HT1080 (cell line): ENCODE data around the gene LMBR1L. TPM values are rescaled to one million over a fixed set of nuclear protein-coding genes. Genes with fewer than 3 reads are reported as not detected.
"Not testable (repeated sequence)": the region's sequence is repeated elsewhere in the genome, so short reads cannot be mapped to it uniquely, and the experiment has no call there.

Experiments
- DNase-seq: peaks from one replicate; pipeline ENCODE4 v3.0.0-alpha.2; 2015; ENCODE audit warnings: low read depth
- polyA plus RNA-seq, 2 experiments: library from polyadenylated mRNA; depleted of rRNA; stranded (reverse); fragments of >200 nt; gene quantifications; 2 replicates each; pipeline ENCODE4 v1.2.3, GENCODE V29; 2015
- total RNA-seq: library from RNA; depleted of rRNA; stranded (reverse); fragments of >200 nt; shearing (Covaris generic); gene quantifications from 2 replicates; pipeline ENCODE4 v1.2.3, GENCODE V29; 2014; rRNA removed

Gene LMBR1L, protein sequence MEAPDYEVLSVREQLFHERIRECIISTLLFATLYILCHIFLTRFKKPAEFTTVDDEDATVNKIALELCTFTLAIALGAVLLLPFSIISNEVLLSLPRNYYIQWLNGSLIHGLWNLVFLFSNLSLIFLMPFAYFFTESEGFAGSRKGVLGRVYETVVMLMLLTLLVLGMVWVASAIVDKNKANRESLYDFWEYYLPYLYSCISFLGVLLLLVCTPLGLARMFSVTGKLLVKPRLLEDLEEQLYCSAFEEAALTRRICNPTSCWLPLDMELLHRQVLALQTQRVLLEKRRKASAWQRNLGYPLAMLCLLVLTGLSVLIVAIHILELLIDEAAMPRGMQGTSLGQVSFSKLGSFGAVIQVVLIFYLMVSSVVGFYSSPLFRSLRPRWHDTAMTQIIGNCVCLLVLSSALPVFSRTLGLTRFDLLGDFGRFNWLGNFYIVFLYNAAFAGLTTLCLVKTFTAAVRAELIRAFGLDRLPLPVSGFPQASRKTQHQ
- 28.2 and 32.8 TPM in 2 replicates for total RNA-seq
- polyA plus RNA-seq (2015; cell fraction: cytosol; rRNA removed): 20.3 and 26.6 TPM in 2 replicates
- polyA plus RNA-seq (2015; cell fraction: nucleus; rRNA removed): 112 and 118 TPM in 2 replicates

DNA sequence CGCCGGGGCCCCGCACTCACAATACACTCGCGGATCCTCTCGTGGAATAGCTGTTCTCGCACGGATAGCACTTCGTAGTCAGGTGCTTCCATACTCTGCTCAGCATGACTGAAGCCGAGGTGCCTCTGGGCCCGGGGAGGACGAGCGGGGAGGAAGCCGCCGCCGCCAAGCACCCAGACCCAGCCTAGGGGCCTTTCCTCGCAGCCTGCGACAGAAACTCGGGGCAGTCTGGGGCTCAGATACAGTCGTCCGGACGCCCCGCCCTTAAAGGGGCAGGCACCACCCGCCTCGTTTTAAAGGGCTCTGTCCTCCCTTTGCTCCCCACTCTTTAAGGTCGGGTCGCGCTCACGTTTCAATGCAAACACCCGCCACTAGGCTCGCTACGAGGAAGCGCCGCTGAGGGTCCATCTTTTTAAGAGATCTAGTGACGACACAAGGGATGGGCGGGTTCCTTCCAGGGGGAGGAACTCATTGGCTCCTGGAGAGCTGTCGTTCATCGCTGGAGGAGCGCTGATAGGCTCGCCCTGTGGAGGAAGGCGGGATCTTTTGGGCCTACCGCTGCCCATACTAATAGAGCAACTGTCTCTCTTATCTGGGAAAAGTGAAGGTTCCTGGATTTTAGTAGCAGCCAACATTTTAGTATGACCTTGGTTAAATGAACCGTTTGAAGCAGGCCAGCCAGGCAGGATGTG lies at the start of gene LMBR1L:
TSS of gene LMBR1L (minus strand) at position 384 of the 692 bp plus-strand sequence. CDS start at position 92, 292 bp downstream.
- DNase-seq: peak; percentile 98

GRCh38 chr12:49160399-49160798 lies 49.8 kb upstream of the LMBR1L start:
- DNase-seq: no peak

DNA sequence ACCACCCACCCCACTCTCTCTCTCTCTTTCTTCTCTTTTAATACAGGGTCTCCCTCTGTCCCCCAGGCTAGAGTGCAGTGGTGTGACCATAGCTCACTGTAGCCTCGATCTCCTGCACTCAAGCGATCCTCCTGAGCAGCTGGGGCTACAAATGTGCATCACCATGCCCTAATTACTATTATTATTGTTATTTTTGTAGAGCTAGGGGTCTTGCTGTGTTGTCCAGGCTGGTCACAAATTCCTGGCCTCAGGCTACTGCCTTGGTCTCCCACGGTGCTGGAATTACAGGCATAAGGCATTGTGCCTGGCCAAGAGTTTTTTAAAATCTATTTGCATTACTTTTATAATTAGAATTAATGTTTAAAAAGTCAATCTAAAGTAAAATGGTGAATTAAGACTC lies 43.6 kb upstream of the LMBR1L start:
- no peak for DNase-seq

GRCh38 chr12:49147384-49147783 lies 36.7 kb upstream of the LMBR1L start:
- no peak for DNase-seq

DNA sequence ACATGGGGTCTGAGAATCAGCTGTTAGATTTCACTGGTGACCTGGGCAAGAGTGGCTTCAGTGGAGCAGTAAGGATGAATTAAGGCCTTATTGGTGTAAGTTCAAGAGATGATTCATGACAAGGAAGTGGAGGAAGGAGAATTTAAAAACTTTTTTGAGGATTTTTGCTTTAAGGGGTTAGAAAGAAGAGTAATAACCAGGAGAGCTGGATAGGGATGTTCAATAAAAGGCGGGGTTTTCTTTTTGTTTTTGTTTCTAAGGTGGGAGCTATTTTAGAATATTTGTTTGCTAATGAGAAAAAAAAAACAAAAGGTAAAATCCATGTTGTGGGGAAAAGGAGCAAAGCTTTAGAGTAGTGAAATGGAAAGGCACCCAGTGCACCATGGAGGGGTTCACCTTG lies 35.8 kb upstream of the LMBR1L start:
- no peak for DNase-seq

- no peak for DNase-seq
Measured at GRCh38 chr12:49144384-49144783, 33.7 kb upstream of the LMBR1L start.

- no peak for DNase-seq
Measured at GRCh38 chr12:49138999-49139398, 28.4 kb upstream of the LMBR1L start.

DNA sequence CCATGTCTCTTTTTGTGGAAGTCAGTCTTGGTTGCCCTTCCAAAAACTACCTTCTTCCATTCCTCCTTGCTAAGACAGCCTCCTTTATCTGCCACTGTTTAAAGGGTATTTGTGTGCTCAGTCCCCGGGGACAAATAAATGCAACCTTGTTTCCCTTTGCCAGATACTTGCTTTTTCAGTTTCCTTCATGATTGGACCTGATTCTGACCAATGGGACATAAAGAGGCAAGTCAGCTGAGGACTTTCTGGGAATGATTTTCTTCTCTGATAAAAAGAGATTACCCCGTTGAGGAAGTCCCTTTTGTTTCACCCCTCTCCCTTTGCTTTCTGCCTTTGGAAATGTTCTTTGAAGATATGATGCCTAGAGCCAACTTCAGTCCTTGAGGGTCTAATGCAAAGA lies 27.9 kb upstream of the LMBR1L start:
- no peak for DNase-seq

GRCh38 chr12:49137476-49137875 lies 26.8 kb upstream of the LMBR1L start:
- DNase-seq: no peak

DNA sequence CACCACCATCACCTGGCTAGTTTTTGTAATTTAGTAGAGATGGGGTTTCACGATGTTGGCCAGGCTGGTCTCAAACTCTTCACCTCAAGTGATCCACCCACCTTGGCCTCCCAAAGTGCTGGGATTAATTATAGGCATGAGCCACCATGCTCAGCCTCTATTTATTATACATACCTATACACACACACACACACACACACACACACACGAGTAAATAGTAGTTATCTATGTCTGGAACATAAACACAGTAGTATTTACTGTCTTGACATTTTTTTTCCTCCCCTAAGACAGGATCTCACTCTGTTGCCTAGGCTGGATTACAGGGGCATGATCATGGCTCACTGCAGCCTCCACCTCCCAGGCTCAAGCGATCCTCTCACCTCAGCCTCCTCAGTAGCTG lies 26.4 kb upstream of the LMBR1L start:
- DNase-seq: not testable (repeated sequence)

DNA sequence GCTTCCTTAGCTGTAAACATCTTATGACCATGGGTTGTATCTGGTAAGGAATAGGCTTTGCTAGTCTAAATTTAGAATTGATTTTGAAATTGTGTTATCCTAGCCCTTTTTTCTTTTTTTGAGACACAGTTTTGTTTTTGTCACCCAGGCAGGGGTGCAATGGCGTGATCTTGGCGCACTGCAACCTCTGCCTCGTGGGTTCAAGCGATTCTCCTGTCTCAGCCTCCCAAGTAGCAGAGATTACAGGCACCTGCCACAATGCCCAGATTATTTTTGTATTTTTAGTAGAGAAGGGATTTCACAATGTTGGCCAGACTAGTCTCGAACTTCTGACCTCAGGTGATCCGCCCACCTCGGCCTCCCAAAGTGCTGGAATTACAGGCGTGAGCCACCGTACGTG lies 22.9 kb upstream of the LMBR1L start:
- no peak for DNase-seq

GRCh38 chr12:49133014-49133413 lies 22.4 kb upstream of the LMBR1L start:
- DNase-seq: no peak

- peak; percentile 38 for DNase-seq
Measured at GRCh38 chr12:49131894-49132461, 21.3 kb upstream of the LMBR1L start.

GRCh38 chr12:49131051-49131893 lies 20.6 kb upstream of the LMBR1L start, which contains the start of gene TUBA1B:
TSS of gene TUBA1B (minus strand) at chr12:49131395. CDS start at chr12:49131300, 95 bp downstream.
- DNase-seq: peak; percentile 79

- peak; percentile 93 for DNase-seq
Measured at GRCh38 chr12:49130151-49131050, 19.8 kb upstream of the LMBR1L start.

DNA sequence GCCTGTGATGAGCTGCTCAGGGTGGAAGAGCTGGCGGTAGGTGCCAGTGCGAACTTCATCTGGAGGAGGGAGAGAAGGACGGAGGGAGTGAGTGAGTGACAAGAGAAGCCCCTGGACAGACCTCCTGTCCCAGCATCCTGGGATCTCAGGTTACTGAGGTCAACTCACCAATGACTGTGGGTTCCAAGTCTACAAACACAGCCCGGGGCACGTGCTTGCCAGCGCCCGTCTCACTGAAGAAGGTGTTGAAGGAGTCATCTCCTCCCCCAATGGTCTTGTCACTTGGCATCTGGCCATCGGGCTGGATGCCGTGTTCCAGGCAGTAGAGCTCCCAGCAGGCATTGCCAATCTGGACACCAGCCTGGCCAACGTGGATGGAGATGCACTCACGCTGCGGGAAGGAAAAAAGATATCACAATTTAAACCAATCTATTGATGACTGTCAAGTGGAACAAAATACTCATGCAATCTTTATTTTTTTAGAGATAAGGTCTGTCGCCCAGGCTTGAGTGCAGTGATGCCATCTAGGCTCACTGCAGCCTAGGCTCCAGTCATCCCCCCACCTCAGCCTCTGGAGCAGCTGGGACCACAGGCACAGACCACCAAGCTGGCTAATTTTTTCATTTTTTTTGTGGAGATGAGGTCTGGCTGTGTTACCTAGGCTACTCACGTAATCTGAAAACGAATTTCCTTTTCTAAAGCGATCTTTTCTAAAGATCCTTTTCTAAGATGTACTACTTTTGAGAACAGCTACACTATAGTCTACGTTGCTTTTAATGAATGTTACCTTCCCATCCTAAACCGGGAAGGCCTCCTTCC lies 18.9 kb upstream of the LMBR1L start:
- no peak for DNase-seq

- DNase-seq: not testable (repeated sequence)
Measured at GRCh38 chr12:49127971-49128370, 17.3 kb upstream of the LMBR1L start.

DNA sequence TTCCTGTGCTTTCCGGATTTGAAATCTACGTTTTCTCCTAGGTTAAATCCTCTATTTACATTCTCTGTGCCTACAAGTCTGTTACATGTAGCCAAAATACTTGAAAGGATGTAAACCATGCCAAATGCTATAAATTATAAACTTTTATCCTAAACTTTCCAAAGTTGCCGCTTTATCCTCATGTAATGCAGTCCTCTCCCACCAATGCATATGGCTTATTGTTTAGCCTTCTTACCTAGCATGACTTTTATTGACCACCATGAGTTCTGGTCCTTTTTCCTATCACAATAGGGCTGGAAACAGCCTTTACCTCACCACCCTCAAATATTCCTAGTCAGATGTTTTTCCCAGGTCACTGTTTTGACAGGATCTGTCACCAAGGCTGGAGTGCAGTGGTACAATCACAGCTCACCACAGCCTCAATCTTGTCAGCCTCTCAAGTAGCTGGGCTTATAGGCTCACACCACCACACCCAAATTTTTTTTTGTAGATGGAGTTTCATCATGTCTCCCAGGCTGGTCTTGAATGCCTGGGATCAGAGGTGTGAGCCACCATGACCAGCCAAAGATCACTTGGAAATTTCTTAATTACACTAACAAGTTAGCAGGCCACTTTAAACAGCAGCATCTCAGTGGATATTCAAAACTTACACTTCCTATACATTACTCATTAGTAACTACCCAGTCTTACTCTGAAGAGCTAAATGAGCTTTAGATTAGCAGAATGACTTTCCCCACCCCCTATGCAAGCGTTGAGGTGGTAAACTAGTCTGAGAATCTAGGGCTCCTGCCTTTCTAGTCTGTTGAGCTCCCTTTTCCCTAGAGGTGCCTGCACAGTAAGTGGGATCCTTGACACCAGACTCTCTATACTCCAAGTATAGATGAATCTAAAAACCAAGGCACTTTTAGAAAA lies 16.5 kb upstream of the LMBR1L start:
- peak; percentile 48 for DNase-seq
